Left lobe of liver (tissue), 2 donors: ENCODE measurements around the gene GOLGA8M. TPM values are rescaled to one million over a fixed set of nuclear protein-coding genes. Genes with fewer than 3 reads are reported as not detected.
A peak's percentile ranks its signal among the peaks of the same experiment; 100 is the strongest.
"Not testable (repeated sequence)": the region's sequence is repeated elsewhere in the genome, so short reads cannot be mapped to it uniquely, and the experiment has no call there.

Source experiments
- ATAC-seq: fragments of 200-7000 bp; cut with Tn5 transposase; one replicate; pipeline ENCODE4 v1.9.1; 2020; ENCODE audit warnings: mild to moderate bottlenecking, moderate library complexity
- DNase-seq: peaks from one replicate; pipeline ENCODE4 v3.0.0-alpha.2; 2020; ENCODE audit warnings: low spot score
- total RNA-seq: library from RNA; stranded (reverse); gene quantifications from one replicate; pipeline ENCODE4 v1.2.1, GENCODE V29; 2021
- donor health status: DM: no; HTN: no; CAD: no; lungs with moderate emphysema.
- donor health status: DM: no; HTN: yes; CAD: no.

GOLGA8M gene
- total RNA-seq, 1 donor from 2014 or later = 6.8 TPM

- DNase-seq, ATAC-seq: not testable (repeated sequence)
These were observed 47.6 kb downstream of the GOLGA8M start for GRCh38 chr15:28664575-28664974.

GRCh38 chr15:28663717-28664116 is 48.5 kb downstream of the GOLGA8M start:
- ATAC-seq = peak; percentile 94
- not testable (repeated sequence) for DNase-seq

- not testable (repeated sequence) for ATAC-seq, DNase-seq
These were observed 51.5 kb downstream of the GOLGA8M start for GRCh38 chr15:28660750-28661149.

- not testable (repeated sequence) for ATAC-seq, DNase-seq
These were observed 56.2 kb downstream of the GOLGA8M start for GRCh38 chr15:28656018-28656360.

- not testable (repeated sequence) for DNase-seq, ATAC-seq
These were observed 56.7 kb downstream of the GOLGA8M start for GRCh38 chr15:28655329-28656017.

GRCh38 chr15:28654194-28654593 is 58.0 kb downstream of the GOLGA8M start:
- ATAC-seq = not testable (repeated sequence)

GRCh38 chr15:28652538-28652937 is 59.7 kb downstream of the GOLGA8M start:
- DNase-seq, ATAC-seq: not testable (repeated sequence)

More at GRCh38 chr15:28654194-28654593, 58.0 kb downstream of the GOLGA8M start:
- DNase-seq = not testable (repeated sequence)

Other genes with a start within 250 kb of the GOLGA8M start
- gene GOLGA8G, start 179.4 kb downstream of the GOLGA8M start, total RNA-seq = not detected
- not detected for gene GOLGA6L25, start 158.9 kb downstream of the GOLGA8M start, total RNA-seq
- not detected for gene GOLGA6L7, start 136.2 kb upstream of the GOLGA8M start, total RNA-seq
- gene APBA2, start 173.6 kb upstream of the GOLGA8M start, total RNA-seq = 0.28 TPM